ENCODE measurements around the gene CBLC.

The CBLC gene

GRCh38 chr19:44734357-44734756 is 43.3 kb upstream of the CBLC start:
- TF ChIP-seq CTCF (conservative IDR thresholded peaks at IDR 0.05; ENCODE audit: control insufficient read depth, insufficient read depth, low read depth, low read length), result no peak
- H3K4me3 ChIP-seq (ENCODE audit: control insufficient read depth, low read depth, low read length), result no peak overlapping the region
- no peak for DNase-seq (ENCODE audit: low read depth)

GRCh38 chr19:44735011-44735410 is 42.7 kb upstream of the CBLC start:
- no peak overlapping the region for H3K4me3 ChIP-seq (ENCODE audit: control insufficient read depth, low read depth, low read length)
- DNase-seq (ENCODE audit: low read depth), result no peak
- TF ChIP-seq CTCF (conservative IDR thresholded peaks at IDR 0.05; ENCODE audit: control insufficient read depth, insufficient read depth, low read depth, low read length), result no peak

- DNase-seq (ENCODE audit: low read depth), result peak; percentile 91
- no peak overlapping the region for H3K4me3 ChIP-seq (ENCODE audit: control insufficient read depth, low read depth, low read length)
- no peak for TF ChIP-seq CTCF (conservative IDR thresholded peaks at IDR 0.05; ENCODE audit: control insufficient read depth, insufficient read depth, low read depth, low read length)
These were observed 40.2 kb upstream of the CBLC start for GRCh38 chr19:44737238-44738071.

- TF ChIP-seq CTCF (conservative IDR thresholded peaks at IDR 0.05; ENCODE audit: control insufficient read depth, insufficient read depth, low read depth, low read length), result no peak
- no peak overlapping the region for H3K4me3 ChIP-seq (ENCODE audit: control insufficient read depth, low read depth, low read length)
- no peak for DNase-seq (ENCODE audit: low read depth)
These were observed 39.6 kb upstream of the CBLC start for GRCh38 chr19:44738136-44738535.

- no peak for TF ChIP-seq CTCF (conservative IDR thresholded peaks at IDR 0.05; ENCODE audit: control insufficient read depth, insufficient read depth, low read depth, low read length)
- H3K4me3 ChIP-seq (ENCODE audit: control insufficient read depth, low read depth, low read length), result no peak overlapping the region
- DNase-seq (ENCODE audit: low read depth), result no peak
These were observed 38.8 kb upstream of the CBLC start for GRCh38 chr19:44738603-44739558.

- DNase-seq (ENCODE audit: low read depth), result no peak
- no peak overlapping the region for H3K4me3 ChIP-seq (ENCODE audit: control insufficient read depth, low read depth, low read length)
- TF ChIP-seq CTCF (conservative IDR thresholded peaks at IDR 0.05; ENCODE audit: control insufficient read depth, insufficient read depth, low read depth, low read length), result peak; percentile 5
These were observed 37.3 kb upstream of the CBLC start for GRCh38 chr19:44740351-44740824.

Measured in fibroblast of mammary gland (primary cell).